Astrocyte (in vitro differentiated cells and primary cell): ENCODE results near the gene IMMP2L. TPM values are rescaled to one million over a fixed set of nuclear protein-coding genes. Genes with fewer than 3 reads are reported as not detected.

Experiments
- DNase-seq: peaks from one replicate; pipeline ENCODE4 v3.0.0-alpha.2; 2010; ENCODE audit warnings: low read depth
- FAIRE-seq: peaks from 2 replicates; lab custom pipeline; 2011; peaks lifted over from hg19 to GRCh38; lab: Jason Lieb, UNC
- H2AFZ ChIP-seq: 2 replicates; pipeline ENCODE4 v1.6.0; 2012; ENCODE audit warnings: low read depth, low read length, inconsistent platforms
- H3K27ac ChIP-seq: 2 replicates; pipeline ENCODE4 v1.5.1; 2011; ENCODE audit warnings: low read depth, low read length, inconsistent platforms
- H3K27me3 ChIP-seq: 2 replicates; pipeline ENCODE4 v1.6.0; 2011; ENCODE audit warnings: low read length, inconsistent platforms; ENCODE audit not compliant: insufficient read depth
- H3K36me3 ChIP-seq: 2 replicates; pipeline ENCODE4 v1.5.1; 2011; ENCODE audit warnings: low read length, inconsistent platforms; ENCODE audit not compliant: insufficient read depth
- H3K4me1 ChIP-seq: 2 replicates; pipeline ENCODE4 v1.5.1; 2011; ENCODE audit warnings: low read length, inconsistent platforms; ENCODE audit not compliant: insufficient read depth
- H3K4me2 ChIP-seq: 2 replicates; pipeline ENCODE4 v1.6.0; 2012; ENCODE audit warnings: low read length, inconsistent platforms
- H3K4me3 ChIP-seq: 2 replicates; pipeline ENCODE4 v1.5.1; 2011; ENCODE audit warnings: low read depth, mild to moderate bottlenecking, low read length, inconsistent platforms; ENCODE audit not compliant: insufficient read depth
- H3K79me2 ChIP-seq: 2 replicates; pipeline ENCODE4 v1.6.0; 2012; ENCODE audit warnings: mild to moderate bottlenecking, low read length, inconsistent platforms; ENCODE audit not compliant: insufficient read depth
- H3K9ac ChIP-seq: 2 replicates; pipeline ENCODE4 v1.6.0; 2012; ENCODE audit warnings: mild to moderate bottlenecking, low read length, inconsistent platforms
- H3K9me3 ChIP-seq: 2 replicates; pipeline ENCODE4 v1.5.1; 2012; ENCODE audit warnings: low read depth, mild to moderate bottlenecking, low read length, inconsistent platforms; ENCODE audit not compliant: insufficient read depth
- H4K20me1 ChIP-seq: 2 replicates; pipeline ENCODE4 v1.6.0; 2012; ENCODE audit warnings: low read length, inconsistent platforms; ENCODE audit not compliant: insufficient read depth
- H3K27ac Mint-ChIP-seq: one replicate; pipeline ENCODE4 v1.8.0; 2021; ENCODE audit warnings: mild to moderate bottlenecking, mixed read lengths; ENCODE audit not compliant: unreplicated experiment
- H3K27me3 Mint-ChIP-seq: one replicate; pipeline ENCODE4 v1.8.0; 2021; ENCODE audit warnings: low read depth, mixed read lengths; ENCODE audit not compliant: unreplicated experiment
- H3K36me3 Mint-ChIP-seq: one replicate; pipeline ENCODE4 v1.8.0; 2021; ENCODE audit warnings: low read depth, mixed read lengths; ENCODE audit not compliant: unreplicated experiment
- H3K4me1 Mint-ChIP-seq: one replicate; pipeline ENCODE4 v1.8.0; 2021; ENCODE audit warnings: low read depth, mixed read lengths; ENCODE audit not compliant: unreplicated experiment
- H3K4me3 Mint-ChIP-seq: one replicate; pipeline ENCODE4 v1.8.0; 2021; ENCODE audit warnings: mild to moderate bottlenecking, moderate library complexity, mixed read lengths; ENCODE audit not compliant: unreplicated experiment
- H3K9me3 Mint-ChIP-seq: one replicate; pipeline ENCODE4 v1.8.0; 2021; ENCODE audit warnings: mild to moderate bottlenecking, mixed read lengths; ENCODE audit not compliant: unreplicated experiment
- CTCF ChIP-seq: IDR thresholded peaks from 2 replicates; pipeline ENCODE4 v1.5.1; 2011; ENCODE audit warnings: low read depth, mild to moderate bottlenecking, inconsistent platforms, low read length, moderate library complexity; ENCODE audit not compliant: insufficient read depth
- EZH2 ChIP-seq: IDR thresholded peaks from 2 replicates; pipeline ENCODE4 v1.6.1; 2012; ENCODE audit warnings: mild to moderate bottlenecking, low read length, inconsistent platforms; ENCODE audit not compliant: insufficient read depth
- total RNA-seq: library from RNA; stranded (reverse); gene quantifications from 2 replicates; pipeline ENCODE4 v1.2.1, GENCODE V29; 2021

IMMP2L gene
- total RNA-seq, 1 donor from 2014 or later = 13.8 TPM

GRCh38 chr7:111012799-111013675 is 549.3 kb downstream of the IMMP2L start:
- FAIRE-seq (no peak), DNase-seq (no peak)
- TF ChIP-seq EZH2 = no peak
- TF ChIP-seq CTCF = no peak
- Histone ChIP-seq H3K9me3 (no peaks in the 10 kb centered on the region), H3K9ac (no peak overlapping the region), H3K27me3 (no peaks in the 10 kb centered on the region), H3K79me2 (no peaks in the 10 kb centered on the region), H4K20me1 (no peaks in the 10 kb centered on the region), H3K36me3 (no peaks in the 10 kb centered on the region), H3K4me1 (no peaks in the 10 kb centered on the region), H3K4me3 (no peak overlapping the region), H3K4me2 (no peak overlapping the region), H3K27ac (no peak overlapping the region), H2AFZ (no peak overlapping the region)
- no peaks in the 10 kb centered on the region for H3K27me3 Mint-ChIP-seq
- H3K4me1 Mint-ChIP-seq = peaks cover 2% of the 10 kb centered on the region
- no peak overlapping the region for H3K4me3 Mint-ChIP-seq
- H3K36me3 Mint-ChIP-seq = no peaks in the 10 kb centered on the region
- no peak overlapping the region for H3K27ac Mint-ChIP-seq
- no peaks in the 10 kb centered on the region for H3K9me3 Mint-ChIP-seq

GRCh38 chr7:111012149-111012548 is 550.1 kb downstream of the IMMP2L start:
- Histone ChIP-seq H3K4me2 (no peak overlapping the region), H3K9ac (no peak overlapping the region), H4K20me1 (no peaks in the 10 kb centered on the region), H3K9me3 (no peaks in the 10 kb centered on the region), H3K27ac (no peak overlapping the region), H2AFZ (no peak overlapping the region), H3K4me1 (no peaks in the 10 kb centered on the region), H3K27me3 (no peaks in the 10 kb centered on the region), H3K4me3 (no peak overlapping the region), H3K79me2 (no peaks in the 10 kb centered on the region), H3K36me3 (no peaks in the 10 kb centered on the region)
- no peaks in the 10 kb centered on the region for H3K9me3 Mint-ChIP-seq
- TF ChIP-seq EZH2 (no peak), CTCF (no peak)
- H3K4me1 Mint-ChIP-seq = peaks cover 2% of the 10 kb centered on the region
- no peak overlapping the region for H3K27ac Mint-ChIP-seq
- no peaks in the 10 kb centered on the region for H3K36me3 Mint-ChIP-seq
- no peaks in the 10 kb centered on the region for H3K27me3 Mint-ChIP-seq
- FAIRE-seq (no peak), DNase-seq (no peak)
- no peak overlapping the region for H3K4me3 Mint-ChIP-seq

- Histone ChIP-seq H3K36me3 (no peaks in the 10 kb centered on the region), H4K20me1 (no peaks in the 10 kb centered on the region), H3K27me3 (no peaks in the 10 kb centered on the region), H3K4me3 (no peak overlapping the region), H3K9me3 (no peaks in the 10 kb centered on the region), H2AFZ (no peak overlapping the region), H3K4me2 (no peak overlapping the region), H3K79me2 (no peaks in the 10 kb centered on the region), H3K27ac (no peak overlapping the region), H3K4me1 (no peaks in the 10 kb centered on the region), H3K9ac (no peak overlapping the region)
- no peak overlapping the region for H3K27ac Mint-ChIP-seq
- H3K9me3 Mint-ChIP-seq = no peaks in the 10 kb centered on the region
- TF ChIP-seq EZH2 = no peak
- no peak for TF ChIP-seq CTCF
- peaks cover 2% of the 10 kb centered on the region for H3K4me1 Mint-ChIP-seq
- DNase-seq (peak; percentile 8), FAIRE-seq (no peak)
- no peaks in the 10 kb centered on the region for H3K27me3 Mint-ChIP-seq
- H3K36me3 Mint-ChIP-seq = no peaks in the 10 kb centered on the region
- no peak overlapping the region for H3K4me3 Mint-ChIP-seq
Observed at GRCh38 chr7:111011520-111011919, 550.8 kb downstream of the IMMP2L start.
